Rectal smooth muscle tissue (tissue), 1 donor: ENCODE data around the gene RASL10B.
"Not testable (repeated sequence)": the region's sequence is repeated elsewhere in the genome, so short reads cannot be mapped to it uniquely, and the experiment has no call there.

Experiments used
- H3K27ac ChIP-seq: one replicate; pipeline ENCODE4 v1.7.0; 2013; ENCODE audit warnings: low read depth, low read length, inconsistent platforms
- H3K27me3 ChIP-seq: one replicate; pipeline ENCODE4 v1.7.0; 2013; ENCODE audit warnings: low read length; ENCODE audit not compliant: control insufficient read depth, insufficient read depth
- H3K36me3 ChIP-seq: one replicate; pipeline ENCODE4 v1.7.0; 2013; ENCODE audit warnings: low read length; ENCODE audit not compliant: control insufficient read depth, insufficient read depth
- H3K4me1 ChIP-seq: one replicate; pipeline ENCODE4 v1.7.0; 2013; ENCODE audit warnings: low read length; ENCODE audit not compliant: control insufficient read depth, insufficient read depth
- H3K4me3 ChIP-seq: one replicate; pipeline ENCODE4 v1.7.0; 2013; ENCODE audit warnings: low read length
- H3K9ac ChIP-seq: one replicate; pipeline ENCODE4 v1.7.0; 2013; ENCODE audit warnings: low read length

RASL10B gene

GRCh38 chr17:35748979-35749378 lies 17.5 kb downstream of the RASL10B start:
- Histone ChIP-seq H3K27me3 (peaks cover 30% of the 10 kb centered on the region), H3K36me3 (no peaks in the 10 kb centered on the region), H3K4me3 (no peak overlapping the region), H3K27ac (no peak overlapping the region), H3K9ac (no peak overlapping the region), H3K4me1 (peaks cover 4% of the 10 kb centered on the region)

- Histone ChIP-seq H3K27me3 (peaks cover 27% of the 10 kb centered on the region), H3K27ac (no peak overlapping the region), H3K9ac (no peak overlapping the region), H3K4me3 (no peak overlapping the region), H3K4me1 (peaks cover 4% of the 10 kb centered on the region), H3K36me3 (no peaks in the 10 kb centered on the region)
These were observed 18.3 kb downstream of the RASL10B start for GRCh38 chr17:35749560-35750412.

GRCh38 chr17:35750526-35751395 lies 19.3 kb downstream of the RASL10B start:
- H3K4me1 ChIP-seq: peaks cover 4% of the 10 kb centered on the region
- H3K27me3 ChIP-seq: peaks cover 24% of the 10 kb centered on the region
- no peak overlapping the region for H3K4me3 ChIP-seq

GRCh38 chr17:35751541-35751940 lies 20.1 kb downstream of the RASL10B start:
- not testable (repeated sequence) for H3K4me3 ChIP-seq, H3K27ac ChIP-seq, H3K36me3 ChIP-seq, H3K4me1 ChIP-seq, H3K9ac ChIP-seq
- H3K27me3 ChIP-seq: peaks cover 24% of the 10 kb centered on the region

More at GRCh38 chr17:35750526-35751395, 19.3 kb downstream of the RASL10B start:
- Histone ChIP-seq H3K27ac (no peak overlapping the region), H3K9ac (no peak overlapping the region), H3K36me3 (no peaks in the 10 kb centered on the region)

- no peak overlapping the region for H3K27ac ChIP-seq
- peak overlapping the region; percentile 32 for H3K4me3 ChIP-seq
These were observed 21.0 kb downstream of the RASL10B start for GRCh38 chr17:35752471-35752870.

GRCh38 chr17:35752945-35753764 lies 21.7 kb downstream of the RASL10B start, which contains the start of gene GAS2L2:
GAS2L2 (minus strand) TSS chr17:35753239; CDS start chr17:35752850, 389 bp downstream.
- Histone ChIP-seq H3K4me3 (peak within 1 kb of the TSS; percentile 32), H3K4me1 (peaks cover 4% of the 10 kb centered on the region), H3K36me3 (no peaks in the 10 kb centered on the region), H3K27ac (no peak within 1 kb of the TSS), H3K27me3 (peaks cover 20% of the 10 kb centered on the region), H3K9ac (no peak within 1 kb of the TSS)

More at GRCh38 chr17:35752471-35752870, 21.0 kb downstream of the RASL10B start:
- no peak overlapping the region for H3K9ac ChIP-seq
- peaks cover 24% of the 10 kb centered on the region for H3K27me3 ChIP-seq
- H3K4me1 ChIP-seq: peaks cover 4% of the 10 kb centered on the region
- no peaks in the 10 kb centered on the region for H3K36me3 ChIP-seq

- Histone ChIP-seq H3K27ac (no peak overlapping the region), H3K27me3 (peaks cover 4% of the 10 kb centered on the region), H3K36me3 (no peaks in the 10 kb centered on the region), H3K9ac (no peak overlapping the region), H3K4me3 (no peak overlapping the region), H3K4me1 (peaks cover 4% of the 10 kb centered on the region)
These were observed 25.8 kb downstream of the RASL10B start for GRCh38 chr17:35757243-35757642.

GRCh38 chr17:35760587-35760986 lies 29.1 kb downstream of the RASL10B start, which contains the start of gene C17orf50:
C17orf50 (plus strand) TSS chr17:35760887; CDS start chr17:35760942, 55 bp downstream.
- H3K4me1 ChIP-seq: peaks cover 2% of the 10 kb centered on the region
- H3K27ac ChIP-seq: no peak within 1 kb of the TSS
- H3K27me3 ChIP-seq: no peaks in the 10 kb centered on the region
- no peaks in the 10 kb centered on the region for H3K36me3 ChIP-seq
- H3K4me3 ChIP-seq: no peak within 1 kb of the TSS
- no peak within 1 kb of the TSS for H3K9ac ChIP-seq

GRCh38 chr17:35761601-35762000 lies 30.2 kb downstream of the RASL10B start:
- Histone ChIP-seq H3K36me3 (no peaks in the 10 kb centered on the region), H3K9ac (no peak overlapping the region), H3K4me3 (no peak overlapping the region), H3K4me1 (peaks cover 2% of the 10 kb centered on the region), H3K27ac (no peak overlapping the region), H3K27me3 (no peaks in the 10 kb centered on the region)

- peaks cover 2% of the 10 kb centered on the region for H3K4me1 ChIP-seq
- no peaks in the 10 kb centered on the region for H3K27me3 ChIP-seq
- peak overlapping the region; percentile 59 for H3K4me3 ChIP-seq
- H3K27ac ChIP-seq: no peak overlapping the region
- H3K9ac ChIP-seq: no peak overlapping the region
- no peaks in the 10 kb centered on the region for H3K36me3 ChIP-seq
These were observed 32.3 kb downstream of the RASL10B start for GRCh38 chr17:35763767-35764122.

- Histone ChIP-seq H3K36me3 (no peaks in the 10 kb centered on the region), H3K4me3 (peak overlapping the region; percentile 59), H3K27me3 (no peaks in the 10 kb centered on the region), H3K4me1 (peaks cover 2% of the 10 kb centered on the region), H3K9ac (no peak overlapping the region), H3K27ac (no peak overlapping the region)
These were observed 32.9 kb downstream of the RASL10B start for GRCh38 chr17:35764123-35764991.
